Measurements from ENCODE around the gene ZNF592.

Gene ZNF592

GRCh38 chr15:84818261-84819131 lies 70.1 kb downstream of the ZNF592 start:
- intact Hi-C loops (cut with DNase I) = no loop called here
- no peak for DNase-seq

- DNase-seq = no peak
Observed at GRCh38 chr15:84819291-84819768, 70.9 kb downstream of the ZNF592 start.

GRCh38 chr15:84819791-84820190 lies 71.4 kb downstream of the ZNF592 start:
- intact Hi-C loops (cut with DNase I) = no loop called here
- no peak for DNase-seq

More at GRCh38 chr15:84819291-84819768, 70.9 kb downstream of the ZNF592 start:
- intact Hi-C loops (cut with DNase I) = no loop called here

GRCh38 chr15:84821501-84822021 lies 73.2 kb downstream of the ZNF592 start:
- intact Hi-C loops (cut with DNase I) = no loop called here
- no peak for DNase-seq

GRCh38 chr15:84822653-84823281 lies 74.4 kb downstream of the ZNF592 start:
- DNase-seq = no peak
- intact Hi-C loops (cut with DNase I) = no loop called here

GRCh38 chr15:84823282-84823878 lies 75.0 kb downstream of the ZNF592 start:
- intact Hi-C loops (cut with DNase I) = no loop called here
- no peak for DNase-seq

- DNase-seq = peak in 2 of 42 donors; percentile 24 to 30
Observed at GRCh38 chr15:84824260-84825007, 76.0 kb downstream of the ZNF592 start.

GRCh38 chr15:84826369-84826823 lies 78.0 kb downstream of the ZNF592 start:
- intact Hi-C loops (cut with DNase I) = no loop called here
- no peak for DNase-seq

More at GRCh38 chr15:84824260-84825007, 76.0 kb downstream of the ZNF592 start:
- intact Hi-C loops (cut with DNase I) = no loop called here

GRCh38 chr15:84827246-84827645 lies 78.9 kb downstream of the ZNF592 start:
- intact Hi-C loops (cut with DNase I) = no loop called here
- DNase-seq = no peak

- DNase-seq = no peak
- intact Hi-C loops (cut with DNase I) = no loop called here
Observed at GRCh38 chr15:84828086-84828908, 79.9 kb downstream of the ZNF592 start.

- intact Hi-C loops (cut with DNase I) = no loop called here
- no peak for DNase-seq
Observed at GRCh38 chr15:84829428-84829827, 81.0 kb downstream of the ZNF592 start.

- DNase-seq = no peak
- intact Hi-C loops (cut with DNase I) = no loop called here
Observed at GRCh38 chr15:84830036-84830435, 81.6 kb downstream of the ZNF592 start.

- DNase-seq = no peak
- intact Hi-C loops (cut with DNase I) = no loop called here
Observed at GRCh38 chr15:84831028-84831427, 82.6 kb downstream of the ZNF592 start.

GRCh38 chr15:84831613-84832012 lies 83.2 kb downstream of the ZNF592 start:
- intact Hi-C loops (cut with DNase I) = no loop called here
- DNase-seq = no peak

- intact Hi-C loops (cut with DNase I) = no loop called here
- no peak for DNase-seq
Observed at GRCh38 chr15:84832448-84833040, 84.2 kb downstream of the ZNF592 start.

GRCh38 chr15:84833447-84834228 lies 85.2 kb downstream of the ZNF592 start:
- no peak for DNase-seq
- intact Hi-C loops (cut with DNase I) = no loop called here

Data from head of caudate nucleus (tissue), 42 donors.